ENCODE results near the gene ZNF492. TPM values are rescaled to one million over a fixed set of nuclear protein-coding genes. Genes with fewer than 3 reads are reported as not detected.
"Not testable (repeated sequence)": the region's sequence is repeated elsewhere in the genome, so short reads cannot be mapped to it uniquely, and the experiment has no call there.

The ZNF492 gene
- 0.71 and 0.89 TPM in 2 replicates for total RNA-seq

DNA sequence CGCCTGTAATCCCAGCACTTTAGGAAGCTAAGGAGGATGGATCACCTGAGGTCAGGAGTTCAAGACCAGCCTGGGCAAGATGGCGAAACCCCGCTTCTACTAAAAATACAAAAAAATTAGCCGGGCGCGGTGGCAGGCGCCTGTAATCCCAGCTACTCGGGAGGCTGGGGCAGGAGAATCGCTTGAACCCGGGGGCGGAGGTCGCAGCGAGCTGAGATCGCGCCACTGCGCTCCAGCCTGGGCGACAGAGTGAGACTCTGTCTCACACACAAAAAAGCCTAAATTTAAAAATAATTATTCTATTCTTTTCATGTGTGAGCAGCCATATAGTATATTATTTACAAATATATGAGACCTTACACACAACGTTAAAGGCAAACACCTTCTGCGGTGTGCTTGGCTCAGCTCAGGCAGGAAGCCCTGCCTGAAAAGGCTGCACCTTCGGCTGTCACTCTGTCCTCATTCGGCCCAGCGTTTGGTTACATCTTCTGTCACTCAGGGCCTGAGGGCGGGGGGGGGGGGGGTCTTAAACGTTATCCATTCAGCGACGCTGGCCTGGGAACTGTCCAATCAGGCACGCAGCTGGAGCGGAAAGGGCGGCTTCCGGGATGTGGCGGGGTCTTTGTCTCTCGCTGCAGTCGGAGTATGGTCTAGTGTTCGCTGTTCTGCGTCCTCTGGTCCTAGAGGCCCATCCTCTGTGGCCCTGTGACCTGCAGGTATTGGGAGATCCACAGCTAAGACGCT lies at the start of gene ZNF492:
TSS of gene ZNF492 (plus strand) at position 619 of the 744 bp plus-strand sequence. CDS start 19,076 bp downstream, outside the sequence.
- H3K4me3 ChIP-seq (ENCODE audit: low read depth, low read length): peak within 1 kb of the TSS; percentile 88
- H3K27me3 ChIP-seq (ENCODE audit: control insufficient read depth, insufficient read depth, low read length); H3K36me3 ChIP-seq (ENCODE audit: control insufficient read depth, insufficient read depth, low read length): not testable (repeated sequence)
- peak; percentile 72 for DNase-seq (ENCODE audit: low read depth)

GRCh38 chr19:22595422-22595821 lies 38.7 kb upstream of the ZNF492 start:
- DNase-seq (ENCODE audit: low read depth): no peak
- Histone ChIP-seq H3K36me3 (ENCODE audit: control insufficient read depth, insufficient read depth, low read length) (no peaks in the 10 kb centered on the region), H3K4me3 (ENCODE audit: low read depth, low read length) (no peak overlapping the region), H3K27me3 (ENCODE audit: control insufficient read depth, insufficient read depth, low read length) (no peaks in the 10 kb centered on the region)
- TF ChIP-seq, protein P1, sequence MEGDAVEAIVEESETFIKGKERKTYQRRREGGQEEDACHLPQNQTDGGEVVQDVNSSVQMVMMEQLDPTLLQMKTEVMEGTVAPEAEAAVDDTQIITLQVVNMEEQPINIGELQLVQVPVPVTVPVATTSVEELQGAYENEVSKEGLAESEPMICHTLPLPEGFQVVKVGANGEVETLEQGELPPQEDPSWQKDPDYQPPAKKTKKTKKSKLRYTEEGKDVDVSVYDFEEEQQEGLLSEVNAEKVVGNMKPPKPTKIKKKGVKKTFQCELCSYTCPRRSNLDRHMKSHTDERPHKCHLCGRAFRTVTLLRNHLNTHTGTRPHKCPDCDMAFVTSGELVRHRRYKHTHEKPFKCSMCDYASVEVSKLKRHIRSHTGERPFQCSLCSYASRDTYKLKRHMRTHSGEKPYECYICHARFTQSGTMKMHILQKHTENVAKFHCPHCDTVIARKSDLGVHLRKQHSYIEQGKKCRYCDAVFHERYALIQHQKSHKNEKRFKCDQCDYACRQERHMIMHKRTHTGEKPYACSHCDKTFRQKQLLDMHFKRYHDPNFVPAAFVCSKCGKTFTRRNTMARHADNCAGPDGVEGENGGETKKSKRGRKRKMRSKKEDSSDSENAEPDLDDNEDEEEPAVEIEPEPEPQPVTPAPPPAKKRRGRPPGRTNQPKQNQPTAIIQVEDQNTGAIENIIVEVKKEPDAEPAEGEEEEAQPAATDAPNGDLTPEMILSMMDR (IDR thresholded peaks at IDR 0.05; ENCODE audit: insufficient read depth, low read length, poor library complexity, severe bottlenecking): no peak

DNA sequence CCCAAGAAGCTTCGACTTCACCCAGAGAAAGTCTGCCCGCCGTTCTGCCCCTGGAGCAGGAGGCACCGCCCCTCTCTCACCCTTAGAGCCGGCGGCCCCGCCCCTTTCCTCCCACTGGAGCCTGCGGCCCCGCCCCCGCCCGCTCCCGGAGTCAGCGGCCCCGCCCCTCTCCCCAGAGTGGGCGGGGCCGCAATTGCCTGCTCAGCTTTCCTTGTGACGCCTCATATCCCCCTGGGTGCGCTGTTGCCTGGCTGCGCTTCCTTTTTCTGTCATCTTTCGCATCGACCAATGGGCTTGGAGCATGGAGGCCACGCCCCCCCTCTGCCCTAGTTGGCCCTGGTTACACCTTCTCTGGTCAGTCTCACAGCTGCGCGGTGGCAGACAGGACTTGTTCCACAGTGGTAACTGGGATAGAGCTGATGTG lies 38.2 kb upstream of the ZNF492 start:
- Histone ChIP-seq H3K36me3 (ENCODE audit: control insufficient read depth, insufficient read depth, low read length) (no peaks in the 10 kb centered on the region), H3K27me3 (ENCODE audit: control insufficient read depth, insufficient read depth, low read length) (no peaks in the 10 kb centered on the region), H3K4me3 (ENCODE audit: low read depth, low read length) (no peak overlapping the region)
- TF ChIP-seq, protein P1 (IDR thresholded peaks at IDR 0.05; ENCODE audit: insufficient read depth, low read length, poor library complexity, severe bottlenecking): no peak
- no peak for DNase-seq (ENCODE audit: low read depth)

DNA sequence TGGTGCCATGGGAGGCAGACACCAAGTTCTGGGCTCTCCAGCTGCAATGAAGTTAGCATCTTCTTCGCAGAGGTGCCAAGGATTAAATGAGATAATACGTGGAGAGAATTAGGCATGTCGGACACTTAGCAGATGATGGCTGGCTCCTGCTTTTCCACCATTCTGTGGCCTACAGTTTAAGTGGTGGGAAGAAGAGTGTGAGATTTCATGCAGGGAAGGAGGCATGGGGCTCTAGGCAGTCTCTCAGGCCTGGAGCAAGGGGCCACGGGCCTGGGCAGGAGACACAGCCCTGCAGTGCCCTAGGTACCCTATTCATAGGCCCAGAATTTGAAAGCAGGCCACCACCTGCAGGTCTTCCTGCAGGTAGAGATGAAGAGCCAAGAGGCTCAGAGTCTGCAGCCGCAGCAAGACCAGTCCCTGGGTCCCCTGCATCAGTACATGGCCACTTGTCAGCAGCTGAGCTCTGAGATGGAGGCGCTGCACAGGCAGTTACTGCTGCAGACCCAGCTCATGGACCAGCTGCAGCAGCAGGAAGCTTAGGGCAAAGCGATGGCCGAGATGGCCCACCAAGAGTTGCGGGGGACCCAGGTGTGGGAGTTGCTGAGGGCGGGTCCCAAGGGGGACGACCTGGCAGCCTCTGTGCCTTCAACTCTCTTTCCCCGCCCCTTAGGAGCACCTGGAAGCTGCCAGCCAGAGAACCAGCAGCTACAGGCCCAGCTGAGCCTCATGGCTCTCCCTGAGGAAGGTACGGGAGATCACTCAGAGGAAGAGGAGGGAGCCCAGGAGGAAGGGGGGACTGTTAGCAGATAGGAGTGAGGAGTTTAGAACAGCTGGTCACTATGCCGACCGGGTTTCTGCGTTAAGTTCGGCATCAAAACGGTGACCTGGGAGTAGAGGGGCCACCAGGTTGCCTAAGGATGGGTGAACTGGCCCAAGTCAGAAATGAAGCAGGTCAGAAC lies 33.2 kb upstream of the ZNF492 start:
- H3K36me3 ChIP-seq (ENCODE audit: control insufficient read depth, insufficient read depth, low read length): no peaks in the 10 kb centered on the region
- no peak for DNase-seq (ENCODE audit: low read depth)
- TF ChIP-seq, protein P1 (IDR thresholded peaks at IDR 0.05; ENCODE audit: insufficient read depth, low read length, poor library complexity, severe bottlenecking): no peak
- no peaks in the 10 kb centered on the region for H3K27me3 ChIP-seq (ENCODE audit: control insufficient read depth, insufficient read depth, low read length)
- no peak overlapping the region for H3K4me3 ChIP-seq (ENCODE audit: low read depth, low read length)

DNA sequence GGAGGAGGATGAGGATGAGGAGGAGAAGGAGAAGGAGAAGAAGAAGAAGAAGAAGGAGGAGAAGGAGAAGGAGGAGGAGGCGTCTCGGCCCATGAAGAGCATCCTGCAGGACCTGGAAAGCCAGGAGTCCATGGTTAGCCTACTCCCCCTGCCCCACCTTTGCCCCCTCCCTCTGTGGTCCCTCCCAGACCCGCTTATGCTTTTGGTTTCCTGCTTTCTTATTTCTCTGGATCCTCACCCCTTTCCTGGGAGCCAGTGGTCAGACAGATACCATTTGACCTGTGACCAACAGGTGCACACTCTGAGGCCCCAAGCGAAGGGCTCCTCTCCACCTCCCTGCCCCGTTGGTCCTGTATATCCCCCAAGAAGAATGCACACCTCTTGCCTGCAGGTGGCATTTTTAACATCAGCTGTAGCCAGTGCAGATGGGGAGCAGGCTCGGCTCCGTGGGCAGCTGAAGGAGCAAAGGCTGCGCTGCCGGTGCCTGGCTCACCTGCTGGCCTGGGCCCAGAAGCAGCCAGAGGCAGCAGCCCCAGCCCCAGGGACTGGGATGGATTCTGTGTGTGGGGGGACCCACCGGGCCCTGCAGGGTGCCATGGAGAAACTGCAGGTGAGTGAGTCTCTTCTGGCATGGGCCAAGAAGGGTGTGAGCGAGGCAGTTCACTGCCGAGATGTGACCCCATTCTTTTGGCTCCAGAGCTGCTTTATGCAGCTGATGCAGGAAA lies 32.1 kb upstream of the ZNF492 start:
- no peak for DNase-seq (ENCODE audit: low read depth)
- Histone ChIP-seq H3K27me3 (ENCODE audit: control insufficient read depth, insufficient read depth, low read length) (no peaks in the 10 kb centered on the region), H3K36me3 (ENCODE audit: control insufficient read depth, insufficient read depth, low read length) (no peaks in the 10 kb centered on the region), H3K4me3 (ENCODE audit: low read depth, low read length) (no peak overlapping the region)
- TF ChIP-seq, protein P1 (IDR thresholded peaks at IDR 0.05; ENCODE audit: insufficient read depth, low read length, poor library complexity, severe bottlenecking): no peak
